ENCODE data around the gene HADHB.
"Not testable (repeated sequence)": the region's sequence is repeated elsewhere in the genome, so short reads cannot be mapped to it uniquely, and the experiment has no call there.

The HADHB gene

GRCh38 chr2:26255759-26256384 lies 11.1 kb downstream of the HADHB start:
- H3K9me2 ChIP-seq (ENCODE audit: low read depth, low read length): no peaks in the 10 kb centered on the region
- H3K4me2 ChIP-seq (ENCODE audit: low read length): no peak overlapping the region
- no peaks in the 10 kb centered on the region for H3K9me3 ChIP-seq (ENCODE audit: low read length)
- H3K27ac ChIP-seq (ENCODE audit: low read depth, low read length, poor library complexity, severe bottlenecking): no peak overlapping the region
- H3K27me3 ChIP-seq (ENCODE audit: insufficient read depth, low read length): no peaks in the 10 kb centered on the region
- no peak overlapping the region for H3K4me3 ChIP-seq (ENCODE audit: low read depth, low read length, poor library complexity, severe bottlenecking)
- H3K79me2 ChIP-seq (ENCODE audit: insufficient read depth, low read length): peaks cover 24% of the 10 kb centered on the region
- H4K20me1 ChIP-seq (ENCODE audit: insufficient read depth, low read length): no peaks in the 10 kb centered on the region
- peaks cover 41% of the 10 kb centered on the region for H3K36me3 ChIP-seq (ENCODE audit: insufficient read depth, low read length)
- no peak overlapping the region for H2AFZ ChIP-seq (ENCODE audit: low read length)
- TF ChIP-seq CTCF (IDR thresholded peaks at IDR 0.05; ENCODE audit: low read length): no peak
- TF ChIP-seq EZH2 (IDR thresholded peaks at IDR 0.05; ENCODE audit: borderline replicate concordance, low read length): no peak
- no peaks in the 10 kb centered on the region for H3K4me1 ChIP-seq (ENCODE audit: insufficient read depth, low read length, severe bottlenecking)
- H3K9ac ChIP-seq (ENCODE audit: low read length): no peak overlapping the region
- H3F3A ChIP-seq (ENCODE audit: insufficient read depth, low read length): 0 out of 2 replicates have a peak, but pooled peaks cover 4% of the 10 kb centered on the region

- H3K79me2 ChIP-seq (ENCODE audit: insufficient read depth, low read length); H3K27me3 ChIP-seq (ENCODE audit: insufficient read depth, low read length); H3K9me2 ChIP-seq (ENCODE audit: low read depth, low read length); H3F3A ChIP-seq (ENCODE audit: insufficient read depth, low read length); H3K9ac ChIP-seq (ENCODE audit: low read length); H3K4me3 ChIP-seq (ENCODE audit: low read depth, low read length, poor library complexity, severe bottlenecking); H4K20me1 ChIP-seq (ENCODE audit: insufficient read depth, low read length); H3K4me2 ChIP-seq (ENCODE audit: low read length); H2AFZ ChIP-seq (ENCODE audit: low read length); H3K27ac ChIP-seq (ENCODE audit: low read depth, low read length, poor library complexity, severe bottlenecking); H3K4me1 ChIP-seq (ENCODE audit: insufficient read depth, low read length, severe bottlenecking); H3K9me3 ChIP-seq (ENCODE audit: low read length): not testable (repeated sequence)
- H3K36me3 ChIP-seq (ENCODE audit: insufficient read depth, low read length): peaks cover 53% of the 10 kb centered on the region
These were observed 14.1 kb downstream of the HADHB start for GRCh38 chr2:26258836-26259235.

- Histone ChIP-seq H3K79me2 (ENCODE audit: insufficient read depth, low read length) (0 out of 2 replicates have a peak, but pooled peaks cover 3% of the 10 kb centered on the region), H3K9me2 (ENCODE audit: low read depth, low read length) (no peaks in the 10 kb centered on the region), H3F3A (ENCODE audit: insufficient read depth, low read length) (no peaks in the 10 kb centered on the region), H3K36me3 (ENCODE audit: insufficient read depth, low read length) (peaks cover 9% of the 10 kb centered on the region; the same call in 1 of the 2 replicates), H3K27me3 (ENCODE audit: insufficient read depth, low read length) (no peaks in the 10 kb centered on the region), H3K9ac (ENCODE audit: low read length) (no peak overlapping the region), H3K4me2 (ENCODE audit: low read length) (no peak overlapping the region), H4K20me1 (ENCODE audit: insufficient read depth, low read length) (no peaks in the 10 kb centered on the region), H3K4me3 (ENCODE audit: low read depth, low read length, poor library complexity, severe bottlenecking) (no peak overlapping the region), H3K9me3 (ENCODE audit: low read length) (no peaks in the 10 kb centered on the region), H3K27ac (ENCODE audit: low read depth, low read length, poor library complexity, severe bottlenecking) (no peak overlapping the region), H3K4me1 (ENCODE audit: insufficient read depth, low read length, severe bottlenecking) (peaks cover 10% of the 10 kb centered on the region), H2AFZ (ENCODE audit: low read length) (no peak overlapping the region)
- TF ChIP-seq CTCF (IDR thresholded peaks at IDR 0.05; ENCODE audit: low read length): no peak
- no peak for TF ChIP-seq EZH2 (IDR thresholded peaks at IDR 0.05; ENCODE audit: borderline replicate concordance, low read length)
These were observed 23.5 kb downstream of the HADHB start for GRCh38 chr2:26268213-26268612.

GRCh38 chr2:26268670-26269385 lies 24.1 kb downstream of the HADHB start:
- H4K20me1 ChIP-seq (ENCODE audit: insufficient read depth, low read length); H3F3A ChIP-seq (ENCODE audit: insufficient read depth, low read length); H3K9me2 ChIP-seq (ENCODE audit: low read depth, low read length); H3K36me3 ChIP-seq (ENCODE audit: insufficient read depth, low read length); H3K27me3 ChIP-seq (ENCODE audit: insufficient read depth, low read length); H3K4me1 ChIP-seq (ENCODE audit: insufficient read depth, low read length, severe bottlenecking); H3K9me3 ChIP-seq (ENCODE audit: low read length); H3K27ac ChIP-seq (ENCODE audit: low read depth, low read length, poor library complexity, severe bottlenecking); H3K9ac ChIP-seq (ENCODE audit: low read length); H2AFZ ChIP-seq (ENCODE audit: low read length); H3K4me3 ChIP-seq (ENCODE audit: low read depth, low read length, poor library complexity, severe bottlenecking); H3K4me2 ChIP-seq (ENCODE audit: low read length); H3K79me2 ChIP-seq (ENCODE audit: insufficient read depth, low read length): not testable (repeated sequence)

All from OCI-LY1 (cell line).